ENCODE measurements around the gene SESN3. TPM values are rescaled to one million over a fixed set of nuclear protein-coding genes. Genes with fewer than 3 reads are reported as not detected.

The SESN3 gene
- total and polyA plus RNA-seq, 8 donors, result 1.6 to 26.8 (median 5.7) TPM

DNA sequence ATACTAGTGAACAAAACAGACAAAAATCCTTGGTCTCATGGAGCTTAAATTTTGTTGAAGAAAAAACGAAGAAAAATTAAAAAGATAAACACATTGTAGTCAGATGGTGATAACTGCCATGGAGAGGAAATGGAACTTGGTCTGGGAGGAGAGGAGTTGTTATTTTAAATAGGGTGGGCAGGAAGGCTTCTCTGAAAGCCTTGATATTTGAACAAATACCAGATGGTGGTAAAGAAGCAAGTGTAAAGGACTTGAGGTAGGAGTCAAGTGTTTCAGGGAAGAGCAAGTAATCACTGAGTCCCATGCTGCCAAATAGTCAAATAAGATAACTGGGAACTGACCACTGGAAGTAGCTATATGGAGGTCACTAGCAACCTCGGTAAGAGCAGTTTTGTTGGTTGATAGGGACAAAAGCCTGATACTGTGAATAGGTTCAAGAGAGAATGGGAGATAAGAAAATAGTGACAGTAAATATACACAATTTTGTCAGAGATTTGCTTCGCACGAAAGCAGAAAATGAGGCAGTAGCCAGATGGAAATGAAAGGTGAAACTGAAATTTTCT lies 55.1 kb downstream of the SESN3 start:
- Histone ChIP-seq H3K36me3 (no peaks in the 10 kb centered on the region), H3K27ac (no peak overlapping the region), H3K27me3 (no peaks in the 10 kb centered on the region), H3K4me1 (no peaks in the 10 kb centered on the region), H3K4me3 (no peak overlapping the region), H3K9me3 (no peaks in the 10 kb centered on the region)
- intact Hi-C loops (cut with DNase I), result no loop called here
- DNase-seq, result no peak
- ATAC-seq, result no peak
- WGBS, 2 donors, result 66 to 69% methylated on average over 4 of the region's 4 CpGs
- TF ChIP-seq CTCF (IDR thresholded peaks at IDR 0.05), result no peak
- no peak for FAIRE-seq

GRCh38 chr11:95170294-95170693 lies 60.7 kb downstream of the SESN3 start:
- FAIRE-seq, result no peak
- TF ChIP-seq CTCF (IDR thresholded peaks at IDR 0.05), result no peak
- intact Hi-C loops (cut with DNase I), result no loop called here

DNA sequence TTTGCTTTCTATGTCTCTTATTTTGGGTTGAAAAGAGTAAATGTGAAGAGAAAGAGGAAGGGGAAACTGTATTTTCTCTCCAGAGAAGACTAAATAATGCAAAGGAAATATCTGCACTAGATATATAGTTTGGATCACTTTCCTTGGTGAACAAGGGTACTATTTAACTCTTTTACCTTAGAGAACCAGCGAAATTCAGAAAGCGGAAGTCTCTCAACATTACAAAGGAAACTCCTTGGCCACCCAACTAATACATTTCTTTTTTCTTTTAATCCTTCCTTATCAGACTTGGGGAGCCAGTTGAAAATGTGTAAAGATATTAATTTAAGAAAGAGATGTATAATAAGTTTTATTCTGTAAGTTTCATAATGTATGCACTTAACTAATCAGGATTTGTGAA lies 64.2 kb downstream of the SESN3 start:
- no peak for ATAC-seq
- no peaks in the 10 kb centered on the region for H3K27me3 ChIP-seq
- H3K4me1 ChIP-seq, result no peaks in the 10 kb centered on the region
- no peak for DNase-seq
- TF ChIP-seq CTCF (IDR thresholded peaks at IDR 0.05), result no peak
- H3K27ac ChIP-seq, result no peak overlapping the region
- no peaks in the 10 kb centered on the region for H3K36me3 ChIP-seq
- 90 to 95% methylated on average over 2 of the region's 2 CpGs for WGBS, 2 donors
- H3K9me3 ChIP-seq, result no peaks in the 10 kb centered on the region
- intact Hi-C loops (cut with DNase I), result no loop called here
- no peak for FAIRE-seq
- no peak overlapping the region for H3K4me3 ChIP-seq

More at GRCh38 chr11:95170294-95170693, 60.7 kb downstream of the SESN3 start:
- no peak for ATAC-seq
- Histone ChIP-seq H3K27ac (no peak overlapping the region), H3K9me3 (no peaks in the 10 kb centered on the region), H3K4me1 (no peaks in the 10 kb centered on the region), H3K36me3 (no peaks in the 10 kb centered on the region), H3K4me3 (no peak overlapping the region), H3K27me3 (no peaks in the 10 kb centered on the region)
- no peak for DNase-seq
- 90 to 96% methylated on average over 5 of the region's 5 CpGs for WGBS, 2 donors

DNA sequence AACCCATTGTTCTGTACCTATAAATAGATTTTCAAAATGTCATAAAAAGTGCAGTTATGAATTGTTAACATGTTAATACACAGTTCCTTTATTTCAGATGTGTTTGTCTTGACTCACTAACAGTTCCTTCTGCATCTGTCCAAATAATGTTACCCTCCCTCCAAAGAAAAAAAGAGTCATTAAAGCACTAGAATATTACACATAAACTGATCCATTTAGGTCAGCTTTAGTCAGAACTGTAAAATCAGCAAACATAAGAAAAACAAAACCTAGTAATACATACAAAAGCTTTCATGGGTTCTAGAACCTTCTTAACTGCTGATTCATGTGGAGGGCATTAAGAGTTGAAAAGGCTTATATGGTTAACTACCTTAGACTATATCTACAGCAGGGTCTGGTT lies 65.4 kb downstream of the SESN3 start:
- Histone ChIP-seq H3K4me1 (no peaks in the 10 kb centered on the region), H3K27me3 (no peaks in the 10 kb centered on the region), H3K4me3 (no peak overlapping the region), H3K36me3 (no peaks in the 10 kb centered on the region), H3K9me3 (no peaks in the 10 kb centered on the region), H3K27ac (no peak overlapping the region)
- DNase-seq (no peak), ATAC-seq (no peak), FAIRE-seq (no peak)
- intact Hi-C loops (cut with DNase I), result no loop called here
- no peak for TF ChIP-seq CTCF (IDR thresholded peaks at IDR 0.05)

- no peak for DNase-seq
- Histone ChIP-seq H3K9me3 (no peaks in the 10 kb centered on the region), H3K4me1 (no peaks in the 10 kb centered on the region), H3K27me3 (no peaks in the 10 kb centered on the region), H3K36me3 (no peaks in the 10 kb centered on the region), H3K27ac (no peak overlapping the region), H3K4me3 (no peak overlapping the region)
- 72% methylated on average over 4 of the region's 4 CpGs for WGBS, 2 donors
- intact Hi-C loops (cut with DNase I), result no loop called here
- FAIRE-seq, result no peak
- ATAC-seq, result no peak
- TF ChIP-seq CTCF (IDR thresholded peaks at IDR 0.05), result no peak
These were observed 67.9 kb downstream of the SESN3 start for GRCh38 chr11:95163106-95163505.
